COLO829 (cell line): ENCODE data around the gene TTC6.
A peak's percentile ranks its signal among the peaks of the same experiment; 100 is the strongest.
"Not testable (repeated sequence)": the region's sequence is repeated elsewhere in the genome, so short reads cannot be mapped to it uniquely, and the experiment has no call there.

Experiments used
- DNase-seq: peaks from one replicate; pipeline ENCODE4 v3.0.0; 2012; ENCODE audit warnings: low spot score

Gene TTC6, protein sequence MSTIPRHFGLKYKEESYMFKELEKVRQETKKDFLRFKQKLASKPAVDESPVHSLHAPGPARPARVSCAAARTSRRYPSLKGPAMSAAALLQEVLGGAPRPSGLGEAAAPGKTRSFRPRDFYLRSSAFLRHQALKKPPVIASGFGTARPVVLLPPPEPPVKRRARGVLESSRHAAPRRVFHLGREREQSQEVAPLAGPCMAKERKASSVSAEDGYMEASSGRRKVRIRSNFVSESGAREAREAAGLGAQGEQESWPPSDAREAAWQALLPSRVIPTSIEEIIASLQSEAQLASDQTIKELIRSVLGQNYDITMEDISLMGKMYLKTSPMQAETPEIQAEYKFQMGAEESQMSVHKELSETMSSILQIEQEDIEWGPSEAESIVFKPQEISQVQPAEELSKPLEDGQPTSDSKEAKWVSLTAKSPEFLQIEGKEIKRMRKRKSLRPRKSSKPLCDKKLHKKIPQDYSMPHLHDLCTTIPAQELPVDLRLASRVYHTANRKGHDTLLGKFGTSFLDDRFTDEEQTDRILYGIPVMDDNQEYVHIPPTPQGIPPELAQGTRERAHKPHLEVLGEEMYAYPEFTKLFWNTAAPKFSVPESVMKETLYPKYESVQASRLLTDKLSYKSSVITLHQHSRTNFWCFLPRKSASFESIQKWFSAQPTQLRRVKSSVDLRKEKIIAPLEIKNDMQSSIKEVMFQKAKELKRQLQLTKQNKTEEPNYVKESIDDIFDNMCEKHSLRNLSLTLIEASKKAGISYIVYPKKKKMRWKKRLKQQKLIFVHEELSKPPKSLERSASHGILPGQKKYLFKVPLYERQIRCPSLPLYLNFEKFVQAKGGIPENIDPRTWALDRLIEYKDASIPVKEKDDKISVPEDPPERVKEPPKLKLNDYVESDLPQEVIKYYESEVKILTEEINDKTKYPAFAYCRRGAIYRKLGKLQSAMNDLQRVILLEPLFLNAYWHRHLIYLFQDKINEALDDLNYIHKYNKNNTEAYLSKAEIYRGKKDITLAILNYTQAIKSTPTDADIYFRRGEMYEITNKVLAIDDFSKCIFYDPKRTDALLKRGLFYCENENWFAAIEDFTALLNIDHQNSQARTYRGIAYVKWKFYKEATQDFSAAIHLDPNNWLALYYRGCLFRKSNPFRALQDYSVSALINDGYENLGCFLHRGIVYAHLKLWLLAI (N-terminal part only)

DNA sequence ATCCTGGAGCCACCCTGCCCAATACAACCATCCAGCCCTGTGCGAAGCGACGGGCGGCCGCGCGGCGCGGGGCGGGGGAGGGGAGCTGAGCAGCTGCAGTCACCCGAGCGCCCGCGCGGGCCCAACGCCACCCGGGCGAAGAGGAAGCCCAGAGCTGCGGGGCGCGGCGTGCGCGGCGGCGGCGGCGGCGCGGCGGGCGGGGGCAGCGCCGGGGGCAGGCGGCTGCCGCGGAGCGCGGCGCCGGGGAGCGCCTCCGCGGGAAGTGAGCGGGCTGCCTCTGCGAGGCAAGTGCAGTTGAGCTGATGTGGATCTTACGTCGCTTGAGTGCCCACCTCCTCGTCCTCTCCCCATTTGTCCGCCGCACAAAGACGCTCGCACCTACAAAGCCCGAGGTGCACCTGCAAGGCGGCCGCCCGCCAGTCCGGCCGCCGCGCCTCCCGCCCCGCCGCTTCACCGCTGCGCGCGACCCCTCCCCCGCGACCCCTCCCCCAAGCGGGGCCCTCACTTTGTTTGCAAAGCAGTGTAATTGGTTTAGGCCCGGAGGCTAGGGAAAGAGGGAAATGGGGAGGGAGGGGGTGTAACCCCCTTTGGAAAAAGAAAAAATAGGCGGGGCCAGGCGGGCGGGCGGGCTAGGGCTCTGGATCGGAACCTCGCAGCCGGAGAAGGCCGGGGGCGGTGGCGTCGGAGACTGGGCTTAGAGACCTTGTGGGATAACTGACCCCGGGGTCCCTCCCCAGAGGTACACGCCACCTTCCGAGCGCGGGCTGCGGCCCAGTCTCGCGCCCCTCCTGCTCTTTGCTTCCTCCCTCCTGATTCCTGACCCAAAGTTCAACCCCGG is at the start of gene TTC6, which contains the start of gene FOXA1:
Gene TTC6 (plus strand): TSS at position 659 of the 838 bp plus-strand sequence. CDS start 26,436 bp downstream, outside the sequence.
Gene FOXA1 (minus strand): TSS at position 279 of the 838 bp plus-strand sequence. CDS start 277 bp downstream, at position 2.
- peak; percentile 16 for DNase-seq

- peak; percentile 5 for DNase-seq
Observed at GRCh38 chr14:37546621-37547447, 48.6 kb upstream of the TTC6 start.

DNA sequence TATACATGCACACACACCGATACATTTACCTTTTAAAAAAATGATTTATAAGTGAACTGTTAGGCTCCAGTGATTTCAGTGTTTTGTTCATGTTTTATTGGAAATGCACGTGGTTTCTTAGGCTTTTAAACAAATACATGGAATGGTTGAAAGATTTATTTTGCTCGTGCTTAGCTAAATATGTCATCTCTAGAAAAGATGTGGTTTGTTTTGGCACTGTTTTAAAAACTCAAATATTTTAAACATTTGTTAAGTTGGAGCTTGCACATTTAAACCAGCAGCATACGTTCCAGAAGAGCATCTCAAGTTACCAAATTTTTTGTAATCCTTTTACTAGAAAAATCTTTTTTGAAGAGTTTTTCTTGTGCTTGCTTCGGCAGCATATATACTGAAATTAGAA is 44.9 kb upstream of the TTC6 start:
- no peak for DNase-seq

DNA sequence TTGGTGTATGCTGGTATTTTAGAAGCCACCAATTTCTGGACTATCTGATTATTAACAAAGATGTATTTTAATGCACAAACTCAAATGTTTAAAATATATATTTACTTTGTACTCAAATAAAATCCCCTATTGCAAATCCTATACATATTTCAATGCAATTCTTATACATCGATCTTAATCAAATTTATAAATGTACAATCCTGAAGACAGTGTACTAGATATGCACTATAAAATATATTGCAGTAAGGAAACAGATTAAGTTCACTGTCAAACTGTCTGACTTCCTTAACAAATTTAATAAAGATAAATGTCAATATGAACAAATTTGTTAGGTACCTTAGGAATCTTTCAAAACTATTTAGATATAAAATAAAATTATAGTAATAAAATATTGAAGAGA is 44.3 kb upstream of the TTC6 start:
- no peak for DNase-seq

DNA sequence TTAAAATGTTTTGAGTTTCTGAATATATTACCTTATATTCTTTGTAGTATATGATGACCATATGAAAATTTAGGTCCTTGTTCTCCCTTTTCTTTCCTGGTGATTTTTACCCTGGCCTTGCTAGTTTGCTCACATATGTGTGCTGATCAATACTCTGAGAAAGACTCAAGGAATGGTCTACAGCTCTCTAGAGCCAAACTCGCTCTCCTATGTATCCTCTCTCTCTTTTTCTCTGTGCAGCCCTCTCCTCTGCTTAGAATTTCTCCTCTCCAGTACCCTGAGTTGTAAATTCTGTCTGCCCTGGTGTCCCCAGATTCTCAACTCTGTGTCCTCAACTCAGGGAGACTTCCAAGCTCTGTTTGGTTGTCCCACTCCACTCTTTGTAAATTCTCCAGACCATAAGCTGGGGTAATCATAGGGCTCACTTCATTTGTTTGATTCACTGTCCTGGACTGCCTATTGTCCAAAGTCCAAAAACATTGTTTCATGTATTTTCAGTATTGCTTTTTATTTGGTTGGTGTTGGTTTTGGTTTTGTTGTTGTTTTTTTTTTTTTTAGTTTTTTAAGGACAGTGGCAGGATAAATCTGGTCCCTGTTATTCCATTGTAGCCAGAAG is 41.4 kb upstream of the TTC6 start:
- DNase-seq: no peak

DNA sequence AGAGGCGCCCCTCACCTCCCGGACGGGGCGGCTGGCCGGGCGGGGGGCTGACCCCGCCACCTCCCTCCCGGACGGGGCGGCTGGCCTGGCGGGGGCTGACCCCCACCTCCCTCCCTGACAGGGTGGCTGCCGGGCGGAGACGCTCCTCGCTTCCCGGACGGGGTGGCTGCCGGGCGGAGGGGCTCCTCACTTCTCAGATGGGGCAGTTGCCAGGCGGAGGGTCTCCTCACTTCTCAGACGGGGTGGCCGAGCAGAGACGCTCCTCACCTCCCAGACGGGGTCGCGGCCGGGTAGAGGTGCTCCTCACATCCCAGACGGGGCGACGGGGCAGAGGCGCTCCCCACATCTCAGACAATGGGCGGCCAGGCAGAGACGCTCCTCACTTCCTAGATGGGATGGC is 39.8 kb upstream of the TTC6 start:
- not testable (repeated sequence) for DNase-seq

GRCh38 chr14:37558740-37559139 is 36.7 kb upstream of the TTC6 start:
- no peak for DNase-seq

DNA sequence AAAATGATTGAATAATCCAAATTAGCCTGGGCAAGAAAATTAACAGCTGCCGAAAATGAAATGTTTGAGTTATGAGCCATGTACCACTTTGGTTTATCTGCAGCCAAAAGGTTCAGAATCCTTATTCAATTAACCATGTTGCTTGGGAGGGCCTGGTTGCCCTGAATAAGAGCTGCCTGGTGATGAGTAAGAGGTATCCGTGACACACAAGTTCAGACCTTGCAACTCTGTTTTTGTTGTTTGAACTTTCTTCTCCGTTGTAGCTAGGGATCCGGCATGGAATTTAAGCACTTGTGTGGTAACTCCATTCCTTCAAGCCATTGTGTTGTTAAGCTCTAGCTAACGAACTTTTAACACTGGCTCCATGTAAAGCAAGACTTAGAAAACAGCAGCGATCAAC is 36.0 kb upstream of the TTC6 start:
- DNase-seq: no peak

GRCh38 chr14:37563189-37563588 is 32.2 kb upstream of the TTC6 start:
- DNase-seq: no peak

- no peak for DNase-seq
Observed at GRCh38 chr14:37565550-37565949, 29.9 kb upstream of the TTC6 start.

GRCh38 chr14:37566811-37567371 is 28.5 kb upstream of the TTC6 start:
- peak; percentile 70 for DNase-seq

- DNase-seq: no peak
Observed at GRCh38 chr14:37569729-37570128, 25.7 kb upstream of the TTC6 start.

- no peak for DNase-seq
Observed at GRCh38 chr14:37571391-37571790, 24.0 kb upstream of the TTC6 start.

GRCh38 chr14:37573356-37573755 is 22.1 kb upstream of the TTC6 start:
- DNase-seq: no peak

DNA sequence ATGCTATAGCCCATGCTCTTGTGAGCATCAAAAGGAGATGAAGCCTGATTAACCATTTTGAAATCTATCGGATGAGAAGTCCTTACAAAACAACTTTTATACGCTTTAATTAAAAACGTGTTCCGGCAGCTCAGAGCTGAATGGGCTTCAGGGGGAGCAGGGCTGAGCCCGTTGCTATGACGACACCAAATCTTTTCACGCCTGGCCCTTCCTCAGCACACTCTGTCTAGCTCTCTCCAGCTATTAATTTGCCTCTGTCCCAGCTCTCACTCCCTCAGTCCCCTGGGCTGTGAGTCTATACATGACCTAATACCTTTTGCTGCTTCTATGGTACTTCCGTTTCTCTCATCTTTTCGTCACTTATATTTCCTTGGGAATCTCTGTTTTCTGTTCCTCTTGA is 16.2 kb upstream of the TTC6 start:
- no peak for DNase-seq

DNA sequence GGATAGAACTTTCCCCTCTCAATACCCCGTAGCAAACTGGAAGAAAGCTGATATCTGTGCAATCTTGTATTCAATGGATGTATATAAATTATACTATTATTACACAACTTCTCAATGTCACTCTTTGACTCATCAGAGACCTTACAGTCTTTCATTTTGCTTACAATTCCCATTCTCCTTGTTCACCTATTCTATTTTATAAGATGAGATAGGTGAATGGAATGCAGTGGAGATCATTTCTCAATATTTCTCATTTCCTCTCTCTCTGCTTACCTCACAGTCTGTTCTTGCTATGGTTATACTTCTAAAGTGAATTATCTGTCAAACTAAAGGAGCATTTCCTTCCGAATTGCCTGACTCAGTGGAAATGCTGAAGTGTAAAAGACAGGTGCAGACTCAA is 15.3 kb upstream of the TTC6 start:
- DNase-seq: no peak

DNA sequence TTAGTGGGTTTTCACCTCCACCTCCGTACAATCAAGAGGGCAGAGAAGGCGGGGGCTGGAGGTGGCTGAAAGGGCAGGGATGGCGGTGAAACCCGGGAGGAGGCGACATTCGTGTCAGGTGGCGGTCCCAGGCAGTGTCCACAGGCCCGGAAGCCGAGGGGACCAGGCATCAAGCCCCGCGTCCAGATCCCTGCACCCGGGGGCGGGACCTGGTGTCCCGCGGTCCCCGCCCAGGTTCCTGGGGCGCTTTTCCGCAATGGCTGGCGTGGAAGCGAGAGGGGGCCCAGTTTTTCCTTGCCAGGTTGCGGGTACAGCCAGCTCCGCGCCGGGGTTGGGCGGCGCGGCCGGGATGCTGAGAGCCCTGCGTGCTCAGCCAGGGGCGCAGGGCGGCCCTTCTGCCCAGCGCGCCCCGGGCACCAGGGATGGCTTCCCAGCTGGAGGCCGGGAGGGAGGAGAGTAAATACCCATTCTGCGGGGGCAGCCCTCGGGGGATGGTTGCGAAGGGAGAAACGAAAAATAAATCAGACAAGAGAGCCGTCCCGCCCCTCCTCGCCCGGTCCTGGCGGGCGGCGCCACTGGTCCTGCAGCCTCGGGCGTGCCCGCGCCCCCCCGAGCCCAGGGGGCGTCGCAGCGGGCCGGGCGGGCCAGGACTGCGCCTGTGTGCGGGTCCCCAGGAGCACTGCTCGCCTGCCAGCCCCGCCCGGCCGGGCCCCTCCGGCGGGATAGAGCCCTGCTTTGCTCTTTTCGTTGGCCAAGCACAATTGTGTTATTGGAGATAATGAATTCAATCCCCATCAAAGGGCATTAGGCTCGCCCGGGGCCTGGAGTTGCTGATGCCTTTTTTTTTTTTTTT is 11.8 kb upstream of the TTC6 start:
- DNase-seq: no peak

- no peak for DNase-seq
Observed at GRCh38 chr14:37584211-37585100, 11.0 kb upstream of the TTC6 start.
